OCI-LY3 (cell line): ENCODE measurements around the gene CDK17.
"Not testable (repeated sequence)": the region's sequence is repeated elsewhere in the genome, so short reads cannot be mapped to it uniquely, and the experiment has no call there.

Source experiments
- H2AFZ ChIP-seq: fragments of 200-600, 300-600 bp; shearing (Covaris generic); 2 replicates; pipeline ENCODE4 v1.6.0; 2014; ENCODE audit warnings: antibody characterized with exemption, low read depth, low read length
- H3K27ac ChIP-seq: fragments of 200-600, 300-600 bp; sonication (generic); 2 replicates; pipeline ENCODE4 v1.5.1; 2014; ENCODE audit warnings: mild to moderate bottlenecking, low read length, moderate library complexity, mixed read lengths
- H3K27me3 ChIP-seq: fragments of 200-600, 300-600 bp; sonication (generic); 2 replicates; pipeline ENCODE4 v1.6.1; 2014; ENCODE audit warnings: low read depth, low read length, mixed read lengths
- H3K36me3 ChIP-seq: fragments of 200-600, 300-600 bp; sonication (generic); replicated peaks from 2 replicates; pipeline ENCODE3; 2014; ENCODE audit warnings: low read depth, low read length, mixed read lengths
- H3K4me1 ChIP-seq: fragments of 300-600, 200-600 bp; sonication (generic); 2 replicates; pipeline ENCODE4 v1.6.1; 2014; ENCODE audit warnings: low read length, mixed read lengths
- H3K4me2 ChIP-seq: fragments of 200-600, 300-600 bp; sonication (generic); 2 replicates; pipeline ENCODE4 v1.6.1; 2014; ENCODE audit warnings: low read length, mixed read lengths
- H3K4me3 ChIP-seq: fragments of 300-600, 200-600 bp; sonication (generic); 2 replicates; pipeline ENCODE4 v1.5.1; 2014; ENCODE audit warnings: antibody characterized with exemption, mild to moderate bottlenecking, low read length, moderate library complexity
- H3K79me2 ChIP-seq: fragments of 300-600, 200-600 bp; shearing (Covaris generic); 2 replicates; pipeline ENCODE4 v1.6.1; 2014; ENCODE audit warnings: mild to moderate bottlenecking, low read length, mixed read lengths
- H3K9ac ChIP-seq: fragments of 300-600, 200-600 bp; shearing (Covaris generic); 2 replicates; pipeline ENCODE4 v1.6.0; 2014; ENCODE audit warnings: mild to moderate bottlenecking, low read length, moderate library complexity
- H3K9me3 ChIP-seq: fragments of 200-600, 300-600 bp; shearing (Covaris generic); 2 replicates; pipeline ENCODE4 v1.6.1; 2014; ENCODE audit warnings: low read length, mixed read lengths; ENCODE audit not compliant: insufficient read depth
- H4K20me1 ChIP-seq: fragments of 200-600, 300-600 bp; sonication (generic); 2 replicates; pipeline ENCODE4 v1.6.1; 2016; ENCODE audit warnings: low read length, mixed read lengths; ENCODE audit not compliant: insufficient read depth
- CTCF ChIP-seq: fragments of 200-600, 300-600 bp; sonication (generic); IDR thresholded peaks from 2 replicates; pipeline ENCODE4 v1.5.1; 2014; ENCODE audit warnings: antibody characterized with exemption, low read length, low read depth
- EZH2phosphoT487 ChIP-seq: fragments of 200-600 bp; shearing (Covaris generic); IDR thresholded peaks from 2 replicates; pipeline ENCODE4 v1.6.1; 2018; ENCODE audit warnings: antibody characterized with exemption, mixed run types, low read depth

CDK17 gene

GRCh38 chr12:96323906-96324305, 76.3 kb downstream of the CDK17 start:
- no peak overlapping the region for H2AFZ ChIP-seq
- no peak overlapping the region for H3K4me2 ChIP-seq
- no peak overlapping the region for H3K27ac ChIP-seq
- H3K36me3 ChIP-seq = peaks cover 6% of the 10 kb centered on the region
- H3K79me2 ChIP-seq = no peaks in the 10 kb centered on the region
- H3K4me1 ChIP-seq = peaks cover 15% of the 10 kb centered on the region
- no peaks in the 10 kb centered on the region for H3K27me3 ChIP-seq
- H3K9ac ChIP-seq = no peak overlapping the region
- peaks cover 5% of the 10 kb centered on the region; the same call in 1 of the 2 replicates for H4K20me1 ChIP-seq
- no peak overlapping the region for H3K4me3 ChIP-seq
- TF ChIP-seq CTCF = no peak
- TF ChIP-seq EZH2phosphoT487 = no peak
- H3K9me3 ChIP-seq = no peaks in the 10 kb centered on the region

- no peak overlapping the region for H3K4me3 ChIP-seq
- H3K27me3 ChIP-seq = no peaks in the 10 kb centered on the region
- H3K27ac ChIP-seq = no peak overlapping the region
- no peak for TF ChIP-seq CTCF
- TF ChIP-seq EZH2phosphoT487 = no peak
- no peaks in the 10 kb centered on the region for H3K9me3 ChIP-seq
- H4K20me1 ChIP-seq = peaks cover 5% of the 10 kb centered on the region; the same call in 1 of the 2 replicates
- no peaks in the 10 kb centered on the region for H3K79me2 ChIP-seq
- H3K4me2 ChIP-seq = no peak overlapping the region
- peaks cover 14% of the 10 kb centered on the region for H3K4me1 ChIP-seq
- peaks cover 6% of the 10 kb centered on the region for H3K36me3 ChIP-seq
- H2AFZ ChIP-seq = no peak overlapping the region
- H3K9ac ChIP-seq = no peak overlapping the region
These were observed 77.5 kb downstream of the CDK17 start for GRCh38 chr12:96322720-96323119.

GRCh38 chr12:96321941-96322340, 78.3 kb downstream of the CDK17 start:
- H3K4me3 ChIP-seq = no peak overlapping the region
- H3K79me2 ChIP-seq = no peaks in the 10 kb centered on the region
- TF ChIP-seq CTCF (no peak), EZH2phosphoT487 (no peak)
- H3K27me3 ChIP-seq = no peaks in the 10 kb centered on the region
- no peak overlapping the region for H3K4me2 ChIP-seq
- no peaks in the 10 kb centered on the region for H3K9me3 ChIP-seq
- peaks cover 7% of the 10 kb centered on the region for H3K4me1 ChIP-seq
- peaks cover 6% of the 10 kb centered on the region for H3K36me3 ChIP-seq
- peaks cover 5% of the 10 kb centered on the region; the same call in 1 of the 2 replicates for H4K20me1 ChIP-seq
- H2AFZ ChIP-seq = no peak overlapping the region
- H3K9ac ChIP-seq = no peak overlapping the region
- H3K27ac ChIP-seq = no peak overlapping the region

GRCh38 chr12:96317801-96318200, 82.4 kb downstream of the CDK17 start:
- H3K27ac ChIP-seq, H3K27me3 ChIP-seq, H3K9ac ChIP-seq, H4K20me1 ChIP-seq, H3K4me1 ChIP-seq, H3K4me3 ChIP-seq, H2AFZ ChIP-seq, H3K4me2 ChIP-seq, H3K79me2 ChIP-seq, H3K36me3 ChIP-seq, H3K9me3 ChIP-seq: not testable (repeated sequence)

- H3K4me1 ChIP-seq, H4K20me1 ChIP-seq, H3K36me3 ChIP-seq, H3K27me3 ChIP-seq, H3K79me2 ChIP-seq, H3K9me3 ChIP-seq: not testable (repeated sequence)
- H3K27ac ChIP-seq = peak overlapping the region; percentile 22
- peak overlapping the region; percentile 76 for H3K4me3 ChIP-seq
- H3K4me2 ChIP-seq = peak overlapping the region; percentile 75
- H2AFZ ChIP-seq = peak overlapping the region; percentile 74; the same call in 1 of the 2 replicates
- peak overlapping the region; percentile 61 for H3K9ac ChIP-seq
These were observed 84.3 kb downstream of the CDK17 start for GRCh38 chr12:96315741-96316481.
